DND-41 (cell line): ENCODE data around the gene HSD3B1.

Experiments
- EZH2 ChIP-seq: IDR thresholded peaks from 3 replicates; pipeline ENCODE4 v1.6.1; 2012; ENCODE audit warnings: borderline replicate concordance, low read depth, mild to moderate bottlenecking, moderate library complexity, low read length, inconsistent platforms; ENCODE audit not compliant: severe bottlenecking
- TF ChIP-seq, protein P1 (sequence below): IDR thresholded peaks from 2 replicates; pipeline ENCODE4 v1.5.1; 2012; ENCODE audit warnings: borderline replicate concordance, low read length, moderate library complexity, mild to moderate bottlenecking; ENCODE audit not compliant: poor library complexity, severe bottlenecking; ENCODE audit errors: extremely low read depth

DNA sequence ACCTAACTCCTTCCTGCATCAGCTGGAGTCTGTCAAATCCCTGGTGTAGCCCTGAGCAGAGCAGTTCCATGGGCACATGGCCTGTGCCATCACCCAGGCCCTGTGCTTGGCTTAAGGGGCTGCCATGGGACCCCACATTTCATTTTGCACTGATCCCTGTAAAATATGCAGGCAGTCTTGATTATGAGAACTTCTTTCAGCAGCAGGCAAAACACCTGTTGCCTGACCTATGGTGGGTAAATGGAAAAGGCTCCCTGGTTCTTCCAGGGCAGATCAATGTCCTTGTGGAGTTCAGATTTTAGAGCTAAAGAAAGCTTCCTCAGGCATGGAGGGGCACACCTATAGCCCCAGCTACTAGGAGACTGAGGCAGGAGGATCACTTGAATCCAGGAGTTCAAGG, 44.2 kb downstream of the HSD3B1 start:
- TF ChIP-seq, protein P1, sequence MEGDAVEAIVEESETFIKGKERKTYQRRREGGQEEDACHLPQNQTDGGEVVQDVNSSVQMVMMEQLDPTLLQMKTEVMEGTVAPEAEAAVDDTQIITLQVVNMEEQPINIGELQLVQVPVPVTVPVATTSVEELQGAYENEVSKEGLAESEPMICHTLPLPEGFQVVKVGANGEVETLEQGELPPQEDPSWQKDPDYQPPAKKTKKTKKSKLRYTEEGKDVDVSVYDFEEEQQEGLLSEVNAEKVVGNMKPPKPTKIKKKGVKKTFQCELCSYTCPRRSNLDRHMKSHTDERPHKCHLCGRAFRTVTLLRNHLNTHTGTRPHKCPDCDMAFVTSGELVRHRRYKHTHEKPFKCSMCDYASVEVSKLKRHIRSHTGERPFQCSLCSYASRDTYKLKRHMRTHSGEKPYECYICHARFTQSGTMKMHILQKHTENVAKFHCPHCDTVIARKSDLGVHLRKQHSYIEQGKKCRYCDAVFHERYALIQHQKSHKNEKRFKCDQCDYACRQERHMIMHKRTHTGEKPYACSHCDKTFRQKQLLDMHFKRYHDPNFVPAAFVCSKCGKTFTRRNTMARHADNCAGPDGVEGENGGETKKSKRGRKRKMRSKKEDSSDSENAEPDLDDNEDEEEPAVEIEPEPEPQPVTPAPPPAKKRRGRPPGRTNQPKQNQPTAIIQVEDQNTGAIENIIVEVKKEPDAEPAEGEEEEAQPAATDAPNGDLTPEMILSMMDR = no peak
- TF ChIP-seq EZH2 = no peak
